KMS-11 (cell line): ENCODE results near the gene PODNL1.
A peak's percentile ranks its signal among the peaks of the same experiment; 100 is the strongest.

Experiments
- H2AFZ ChIP-seq: fragments of 200-600 bp; sonication (generic); 2 replicates; pipeline ENCODE4 v1.6.1; 2016; ENCODE audit warnings: antibody characterized with exemption, mixed run types, low read depth
- H3K27ac ChIP-seq: fragments of 200-600 bp; sonication (generic); 2 replicates; pipeline ENCODE4 v1.6.1; 2016; ENCODE audit warnings: mild to moderate bottlenecking, mixed run types
- H3K27me3 ChIP-seq: fragments of 200-600 bp; sonication (generic); 2 replicates; pipeline ENCODE4 v1.6.1; 2017; ENCODE audit warnings: mild to moderate bottlenecking, low read depth, mixed run types, moderate library complexity; ENCODE audit not compliant: insufficient read depth
- H3K36me3 ChIP-seq: fragments of 200-600 bp; sonication (generic); 2 replicates; pipeline ENCODE4 v1.6.1; 2017; ENCODE audit warnings: mild to moderate bottlenecking, mixed run types; ENCODE audit not compliant: insufficient read depth
- H3K4me1 ChIP-seq: fragments of 200-600 bp; sonication (generic); 2 replicates; pipeline ENCODE4 v1.6.1; 2016; ENCODE audit warnings: mild to moderate bottlenecking, low read depth, mixed run types; ENCODE audit not compliant: poor library complexity, severe bottlenecking
- H3K4me2 ChIP-seq: fragments of 200-600 bp; sonication (generic); 2 replicates; pipeline ENCODE4 v1.7.0; 2016; ENCODE audit warnings: mild to moderate bottlenecking, mixed run types
- H3K4me3 ChIP-seq: fragments of 200-600 bp; sonication (generic); IDR thresholded peaks from 2 replicates; pipeline ENCODE4 v1.6.1; 2017; ENCODE audit warnings: low read depth, low read length, mixed read lengths; ENCODE audit not compliant: insufficient read depth
- H3K79me2 ChIP-seq: fragments of 200-600 bp; sonication (generic); 2 replicates; pipeline ENCODE4 v1.6.1; 2016; ENCODE audit warnings: low read depth, mixed run types; ENCODE audit not compliant: insufficient read depth
- H3K9ac ChIP-seq: fragments of 200-600 bp; sonication (generic); 2 replicates; pipeline ENCODE4 v1.6.1; 2016; ENCODE audit warnings: mild to moderate bottlenecking, mixed run types
- H4K20me1 ChIP-seq: fragments of 200-600 bp; sonication (generic); 2 replicates; pipeline ENCODE4 v1.6.1; 2016; ENCODE audit warnings: mild to moderate bottlenecking, mixed run types; ENCODE audit not compliant: insufficient read depth
- TF ChIP-seq, protein P1 (sequence below): fragments of 200-600 bp; sonication (generic); conservative IDR thresholded peaks from 2 replicates; pipeline ENCODE4 v1.6.1; 2017; ENCODE audit warnings: low read depth, mild to moderate bottlenecking, antibody characterized with exemption, low read length, moderate library complexity, mixed read lengths

Gene PODNL1

GRCh38 chr19:13956365-13956744 is 18.1 kb upstream of the PODNL1 start:
- H3K79me2 ChIP-seq, result peaks cover 10% of the 10 kb centered on the region; the same call in 1 of the 2 replicates
- no peaks in the 10 kb centered on the region for H3K36me3 ChIP-seq
- TF ChIP-seq, protein P1, sequence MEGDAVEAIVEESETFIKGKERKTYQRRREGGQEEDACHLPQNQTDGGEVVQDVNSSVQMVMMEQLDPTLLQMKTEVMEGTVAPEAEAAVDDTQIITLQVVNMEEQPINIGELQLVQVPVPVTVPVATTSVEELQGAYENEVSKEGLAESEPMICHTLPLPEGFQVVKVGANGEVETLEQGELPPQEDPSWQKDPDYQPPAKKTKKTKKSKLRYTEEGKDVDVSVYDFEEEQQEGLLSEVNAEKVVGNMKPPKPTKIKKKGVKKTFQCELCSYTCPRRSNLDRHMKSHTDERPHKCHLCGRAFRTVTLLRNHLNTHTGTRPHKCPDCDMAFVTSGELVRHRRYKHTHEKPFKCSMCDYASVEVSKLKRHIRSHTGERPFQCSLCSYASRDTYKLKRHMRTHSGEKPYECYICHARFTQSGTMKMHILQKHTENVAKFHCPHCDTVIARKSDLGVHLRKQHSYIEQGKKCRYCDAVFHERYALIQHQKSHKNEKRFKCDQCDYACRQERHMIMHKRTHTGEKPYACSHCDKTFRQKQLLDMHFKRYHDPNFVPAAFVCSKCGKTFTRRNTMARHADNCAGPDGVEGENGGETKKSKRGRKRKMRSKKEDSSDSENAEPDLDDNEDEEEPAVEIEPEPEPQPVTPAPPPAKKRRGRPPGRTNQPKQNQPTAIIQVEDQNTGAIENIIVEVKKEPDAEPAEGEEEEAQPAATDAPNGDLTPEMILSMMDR, result no peak

DNA sequence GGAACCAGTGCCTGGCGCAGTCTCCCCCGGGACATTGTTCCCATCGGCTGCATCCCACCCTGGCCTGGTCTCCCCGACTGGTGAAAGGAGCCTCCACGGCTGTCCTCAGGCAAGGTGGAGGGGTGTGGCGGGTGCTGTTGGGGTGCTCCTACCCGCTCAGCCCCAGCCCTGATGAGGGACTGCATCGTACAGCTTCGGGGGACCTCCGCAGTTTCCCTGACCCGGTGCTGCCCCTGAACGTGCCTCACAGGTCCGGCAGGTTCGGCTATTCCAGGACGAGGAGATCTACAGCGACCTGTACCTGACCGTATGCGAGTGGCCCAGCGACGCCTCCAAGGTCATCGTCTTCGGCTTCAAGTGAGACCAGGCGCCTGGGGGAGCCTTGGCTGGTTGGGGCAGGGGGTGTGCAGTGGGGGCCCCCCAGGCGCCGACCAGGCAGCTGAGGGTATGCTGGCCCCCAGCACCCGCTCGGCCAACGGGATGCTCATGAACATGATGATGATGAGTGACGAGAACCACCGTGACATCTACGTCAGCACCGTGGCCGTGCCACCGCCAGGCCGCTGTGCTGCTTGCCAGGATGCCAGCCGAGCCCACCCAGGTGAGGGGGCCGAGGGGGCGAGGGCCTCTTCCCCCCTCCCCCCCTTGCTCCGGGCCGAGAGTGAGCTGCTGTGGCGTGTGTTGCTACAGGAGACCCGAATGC is 17.6 kb upstream of the PODNL1 start:
- Histone ChIP-seq H3K4me3 (no peak overlapping the region), H3K79me2 (peaks cover 10% of the 10 kb centered on the region; the same call in 1 of the 2 replicates), H3K27ac (no peak overlapping the region), H2AFZ (no peak overlapping the region), H4K20me1 (no peaks in the 10 kb centered on the region), H3K4me1 (peaks cover 7% of the 10 kb centered on the region), H3K9ac (no peak overlapping the region), H3K36me3 (no peaks in the 10 kb centered on the region), H3K4me2 (no peak overlapping the region), H3K27me3 (no peaks in the 10 kb centered on the region)
- TF ChIP-seq, protein P1, result no peak

More at GRCh38 chr19:13956365-13956744, 18.1 kb upstream of the PODNL1 start:
- Histone ChIP-seq H3K4me1 (peaks cover 7% of the 10 kb centered on the region), H3K9ac (no peak overlapping the region), H3K27me3 (no peaks in the 10 kb centered on the region), H4K20me1 (no peaks in the 10 kb centered on the region), H3K27ac (no peak overlapping the region), H3K4me2 (no peak overlapping the region), H2AFZ (no peak overlapping the region), H3K4me3 (no peak overlapping the region)

DNA sequence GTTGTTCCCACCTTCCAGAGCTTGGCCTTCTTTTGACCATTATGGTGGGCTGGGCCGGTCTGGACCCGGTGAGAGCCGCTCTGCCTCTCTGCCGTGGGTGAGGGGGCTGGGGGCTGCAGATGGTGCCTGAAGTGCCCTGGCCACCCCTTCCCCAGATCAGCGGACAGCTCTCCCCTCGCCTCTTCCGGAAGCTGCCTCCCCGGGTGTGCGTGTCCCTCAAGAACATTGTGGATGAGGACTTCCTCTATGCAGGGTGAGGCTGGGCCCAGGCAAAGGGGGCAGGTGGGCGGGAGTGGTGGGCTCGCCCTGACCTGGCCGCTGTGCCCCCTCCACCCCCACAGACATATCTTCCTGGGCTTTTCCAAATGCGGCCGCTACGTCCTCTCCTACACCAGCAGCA is 16.0 kb upstream of the PODNL1 start:
- TF ChIP-seq, protein P1, result no peak
- no peak overlapping the region; the same call in 1 of the 2 replicates for H3K4me2 ChIP-seq
- no peaks in the 10 kb centered on the region for H3K27me3 ChIP-seq
- no peak overlapping the region for H3K4me3 ChIP-seq
- H4K20me1 ChIP-seq, result no peaks in the 10 kb centered on the region
- no peak overlapping the region for H3K27ac ChIP-seq
- peaks cover 7% of the 10 kb centered on the region for H3K4me1 ChIP-seq
- no peaks in the 10 kb centered on the region for H3K36me3 ChIP-seq
- peaks cover 10% of the 10 kb centered on the region; the same call in 1 of the 2 replicates for H3K79me2 ChIP-seq
- no peak overlapping the region for H3K9ac ChIP-seq
- no peak overlapping the region for H2AFZ ChIP-seq

- Histone ChIP-seq H3K27me3 (no peaks in the 10 kb centered on the region), H3K4me1 (peaks cover 7% of the 10 kb centered on the region), H3K4me2 (peak overlapping the region; percentile 82), H3K9ac (peak overlapping the region; percentile 32; the same call in 1 of the 2 replicates), H3K4me3 (no peak overlapping the region), H3K36me3 (no peaks in the 10 kb centered on the region), H3K79me2 (peaks cover 10% of the 10 kb centered on the region; the same call in 1 of the 2 replicates), H4K20me1 (no peaks in the 10 kb centered on the region), H3K27ac (no peak overlapping the region), H2AFZ (no peak overlapping the region)
- TF ChIP-seq, protein P1, result no peak
These were observed 14.8 kb upstream of the PODNL1 start for GRCh38 chr19:13952931-13953531.
